ENCODE results near the gene TRIM65. TPM values are rescaled to one million over a fixed set of nuclear protein-coding genes. Genes with fewer than 3 reads are reported as not detected.

TRIM65 gene
- total and polyA plus RNA-seq, 2 of the 13 experiments (the other 11 are each of a cell fraction or from before 2014, with no cell fraction given) = 10.3 to 22.4 TPM

DNA sequence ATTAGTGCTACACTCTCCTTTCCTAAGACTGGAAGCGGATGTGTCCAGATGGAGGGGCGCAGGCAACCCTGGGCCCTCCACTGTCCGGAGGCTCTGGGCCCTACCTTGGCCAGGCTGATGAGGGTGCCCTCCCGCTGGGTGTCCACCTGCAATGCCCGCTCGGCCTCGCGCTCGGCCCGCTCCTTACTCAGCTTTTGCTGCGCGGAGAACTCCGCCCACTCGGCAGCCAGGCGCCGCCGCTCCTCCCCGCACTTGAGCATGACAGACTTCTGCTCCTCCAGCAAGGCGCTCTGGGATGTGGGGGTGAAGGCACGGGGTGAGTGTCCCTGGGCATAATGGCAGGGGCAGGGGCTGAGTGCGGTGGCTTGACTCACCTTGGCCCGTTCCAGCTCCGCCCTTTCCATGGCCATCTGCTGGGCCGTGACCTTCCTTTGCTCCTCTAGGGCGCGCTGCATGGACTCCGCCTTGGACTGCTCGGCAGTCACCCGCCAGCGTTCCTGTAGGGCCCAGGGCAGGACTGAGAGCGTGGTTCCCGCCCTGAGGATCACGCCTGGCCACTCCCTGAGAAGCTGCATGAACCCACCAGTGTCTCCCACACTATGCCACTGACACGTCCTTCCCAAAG, 18.0 kb upstream of the TRIM65 start (continued):
- TF ChIP-seq, protein P1, sequence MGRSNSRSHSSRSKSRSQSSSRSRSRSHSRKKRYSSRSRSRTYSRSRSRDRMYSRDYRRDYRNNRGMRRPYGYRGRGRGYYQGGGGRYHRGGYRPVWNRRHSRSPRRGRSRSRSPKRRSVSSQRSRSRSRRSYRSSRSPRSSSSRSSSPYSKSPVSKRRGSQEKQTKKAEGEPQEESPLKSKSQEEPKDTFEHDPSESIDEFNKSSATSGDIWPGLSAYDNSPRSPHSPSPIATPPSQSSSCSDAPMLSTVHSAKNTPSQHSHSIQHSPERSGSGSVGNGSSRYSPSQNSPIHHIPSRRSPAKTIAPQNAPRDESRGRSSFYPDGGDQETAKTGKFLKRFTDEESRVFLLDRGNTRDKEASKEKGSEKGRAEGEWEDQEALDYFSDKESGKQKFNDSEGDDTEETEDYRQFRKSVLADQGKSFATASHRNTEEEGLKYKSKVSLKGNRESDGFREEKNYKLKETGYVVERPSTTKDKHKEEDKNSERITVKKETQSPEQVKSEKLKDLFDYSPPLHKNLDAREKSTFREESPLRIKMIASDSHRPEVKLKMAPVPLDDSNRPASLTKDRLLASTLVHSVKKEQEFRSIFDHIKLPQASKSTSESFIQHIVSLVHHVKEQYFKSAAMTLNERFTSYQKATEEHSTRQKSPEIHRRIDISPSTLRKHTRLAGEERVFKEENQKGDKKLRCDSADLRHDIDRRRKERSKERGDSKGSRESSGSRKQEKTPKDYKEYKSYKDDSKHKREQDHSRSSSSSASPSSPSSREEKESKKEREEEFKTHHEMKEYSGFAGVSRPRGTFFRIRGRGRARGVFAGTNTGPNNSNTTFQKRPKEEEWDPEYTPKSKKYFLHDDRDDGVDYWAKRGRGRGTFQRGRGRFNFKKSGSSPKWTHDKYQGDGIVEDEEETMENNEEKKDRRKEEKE (IDR thresholded peaks at IDR 0.05) = no peak
- TF ChIP-seq ARNT2 (CRISPR knock-in tag; IDR thresholded peaks at IDR 0.05; ENCODE audit: low read depth) (no peak), HMG20B (CRISPR knock-in tag; conservative IDR thresholded peaks at IDR 0.05) (no peak), HDAC2 (CRISPR knock-in tag; IDR thresholded peaks at IDR 0.05) (no peak; the same call in 1 of the 2 replicates), ZNF737 (CRISPR knock-in tag; IDR thresholded peaks at IDR 0.05; ENCODE audit: borderline replicate concordance) (no peak), ZNF562 (CRISPR knock-in tag; IDR thresholded peaks at IDR 0.05; ENCODE audit: borderline replicate concordance) (no peak), ZNF782 (CRISPR knock-in tag; IDR thresholded peaks at IDR 0.05; ENCODE audit: borderline replicate concordance) (no peak), PCBP1 (IDR thresholded peaks at IDR 0.05; ENCODE audit: borderline replicate concordance, low read depth, low read length) (no peak), ZNF746 (CRISPR knock-in tag; IDR thresholded peaks at IDR 0.05) (no peak), ZNF10 (CRISPR knock-in tag; IDR thresholded peaks at IDR 0.05; ENCODE audit: borderline replicate concordance, low read depth) (no peak), POLR2AphosphoS5 (IDR thresholded peaks at IDR 0.05; ENCODE audit: low read depth, low read length) (no peak), ZNF577 (CRISPR knock-in tag; IDR thresholded peaks at IDR 0.05; ENCODE audit: borderline replicate concordance, low read depth) (no peak), ZNF761 (CRISPR knock-in tag; conservative IDR thresholded peaks at IDR 0.05) (no peak)
- TF ChIP-seq, protein P2, sequence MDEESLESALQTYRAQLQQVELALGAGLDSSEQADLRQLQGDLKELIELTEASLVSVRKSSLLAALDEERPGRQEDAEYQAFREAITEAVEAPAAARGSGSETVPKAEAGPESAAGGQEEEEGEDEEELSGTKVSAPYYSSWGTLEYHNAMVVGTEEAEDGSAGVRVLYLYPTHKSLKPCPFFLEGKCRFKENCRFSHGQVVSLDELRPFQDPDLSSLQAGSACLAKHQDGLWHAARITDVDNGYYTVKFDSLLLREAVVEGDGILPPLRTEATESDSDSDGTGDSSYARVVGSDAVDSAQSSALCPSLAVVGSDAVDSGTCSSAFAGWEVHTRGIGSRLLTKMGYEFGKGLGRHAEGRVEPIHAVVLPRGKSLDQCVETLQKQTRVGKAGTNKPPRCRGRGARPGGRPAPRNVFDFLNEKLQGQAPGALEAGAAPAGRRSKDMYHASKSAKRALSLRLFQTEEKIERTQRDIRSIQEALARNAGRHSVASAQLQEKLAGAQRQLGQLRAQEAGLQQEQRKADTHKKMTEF (CRISPR knock-in tag; IDR thresholded peaks at IDR 0.05) = no peak
- TF ChIP-seq, protein P3, sequence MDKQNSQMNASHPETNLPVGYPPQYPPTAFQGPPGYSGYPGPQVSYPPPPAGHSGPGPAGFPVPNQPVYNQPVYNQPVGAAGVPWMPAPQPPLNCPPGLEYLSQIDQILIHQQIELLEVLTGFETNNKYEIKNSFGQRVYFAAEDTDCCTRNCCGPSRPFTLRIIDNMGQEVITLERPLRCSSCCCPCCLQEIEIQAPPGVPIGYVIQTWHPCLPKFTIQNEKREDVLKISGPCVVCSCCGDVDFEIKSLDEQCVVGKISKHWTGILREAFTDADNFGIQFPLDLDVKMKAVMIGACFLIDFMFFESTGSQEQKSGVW (CRISPR knock-in tag; IDR thresholded peaks at IDR 0.05; ENCODE audit: borderline replicate concordance) = no peak
- TF ChIP-seq, protein P4, sequence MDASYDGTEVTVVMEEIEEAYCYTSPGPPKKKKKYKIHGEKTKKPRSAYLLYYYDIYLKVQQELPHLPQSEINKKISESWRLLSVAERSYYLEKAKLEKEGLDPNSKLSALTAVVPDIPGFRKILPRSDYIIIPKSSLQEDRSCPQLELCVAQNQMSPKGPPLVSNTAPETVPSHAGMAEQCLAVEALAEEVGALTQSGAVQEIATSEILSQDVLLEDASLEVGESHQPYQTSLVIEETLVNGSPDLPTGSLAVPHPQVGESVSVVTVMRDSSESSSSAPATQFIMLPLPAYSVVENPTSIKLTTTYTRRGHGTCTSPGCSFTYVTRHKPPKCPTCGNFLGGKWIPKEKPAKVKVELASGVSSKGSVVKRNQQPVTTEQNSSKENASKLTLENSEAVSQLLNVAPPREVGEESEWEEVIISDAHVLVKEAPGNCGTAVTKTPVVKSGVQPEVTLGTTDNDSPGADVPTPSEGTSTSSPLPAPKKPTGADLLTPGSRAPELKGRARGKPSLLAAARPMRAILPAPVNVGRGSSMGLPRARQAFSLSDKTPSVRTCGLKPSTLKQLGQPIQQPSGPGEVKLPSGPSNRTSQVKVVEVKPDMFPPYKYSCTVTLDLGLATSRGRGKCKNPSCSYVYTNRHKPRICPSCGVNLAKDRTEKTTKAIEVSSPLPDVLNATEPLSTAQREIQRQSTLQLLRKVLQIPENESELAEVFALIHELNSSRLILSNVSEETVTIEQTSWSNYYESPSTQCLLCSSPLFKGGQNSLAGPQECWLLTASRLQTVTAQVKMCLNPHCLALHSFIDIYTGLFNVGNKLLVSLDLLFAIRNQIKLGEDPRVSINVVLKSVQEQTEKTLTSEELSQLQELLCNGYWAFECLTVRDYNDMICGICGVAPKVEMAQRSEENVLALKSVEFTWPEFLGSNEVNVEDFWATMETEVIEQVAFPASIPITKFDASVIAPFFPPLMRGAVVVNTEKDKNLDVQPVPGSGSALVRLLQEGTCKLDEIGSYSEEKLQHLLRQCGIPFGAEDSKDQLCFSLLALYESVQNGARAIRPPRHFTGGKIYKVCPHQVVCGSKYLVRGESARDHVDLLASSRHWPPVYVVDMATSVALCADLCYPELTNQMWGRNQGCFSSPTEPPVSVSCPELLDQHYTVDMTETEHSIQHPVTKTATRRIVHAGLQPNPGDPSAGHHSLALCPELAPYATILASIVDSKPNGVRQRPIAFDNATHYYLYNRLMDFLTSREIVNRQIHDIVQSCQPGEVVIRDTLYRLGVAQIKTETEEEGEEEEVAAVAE (CRISPR knock-in tag; IDR thresholded peaks at IDR 0.05; ENCODE audit: borderline replicate concordance) = no peak
- TF ChIP-seq, protein P5, sequence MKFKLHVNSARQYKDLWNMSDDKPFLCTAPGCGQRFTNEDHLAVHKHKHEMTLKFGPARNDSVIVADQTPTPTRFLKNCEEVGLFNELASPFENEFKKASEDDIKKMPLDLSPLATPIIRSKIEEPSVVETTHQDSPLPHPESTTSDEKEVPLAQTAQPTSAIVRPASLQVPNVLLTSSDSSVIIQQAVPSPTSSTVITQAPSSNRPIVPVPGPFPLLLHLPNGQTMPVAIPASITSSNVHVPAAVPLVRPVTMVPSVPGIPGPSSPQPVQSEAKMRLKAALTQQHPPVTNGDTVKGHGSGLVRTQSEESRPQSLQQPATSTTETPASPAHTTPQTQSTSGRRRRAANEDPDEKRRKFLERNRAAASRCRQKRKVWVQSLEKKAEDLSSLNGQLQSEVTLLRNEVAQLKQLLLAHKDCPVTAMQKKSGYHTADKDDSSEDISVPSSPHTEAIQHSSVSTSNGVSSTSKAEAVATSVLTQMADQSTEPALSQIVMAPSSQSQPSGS (CRISPR knock-in tag; IDR thresholded peaks at IDR 0.05) = no peak

Measured in HepG2 (cell line).